Stimulated activated CD4-positive, alpha-beta T cell treated with anti-CD3 and anti-CD28 coated beads, Interleukin-1b, Interleukin-23, amount 100 ng/mL, for 48 hours (primary cell): ENCODE results near the gene UNG.

Source experiments
- DNase-seq: peaks from one replicate; pipeline ENCODE4 v3.0.0-alpha.2; 2020

UNG gene

DNA sequence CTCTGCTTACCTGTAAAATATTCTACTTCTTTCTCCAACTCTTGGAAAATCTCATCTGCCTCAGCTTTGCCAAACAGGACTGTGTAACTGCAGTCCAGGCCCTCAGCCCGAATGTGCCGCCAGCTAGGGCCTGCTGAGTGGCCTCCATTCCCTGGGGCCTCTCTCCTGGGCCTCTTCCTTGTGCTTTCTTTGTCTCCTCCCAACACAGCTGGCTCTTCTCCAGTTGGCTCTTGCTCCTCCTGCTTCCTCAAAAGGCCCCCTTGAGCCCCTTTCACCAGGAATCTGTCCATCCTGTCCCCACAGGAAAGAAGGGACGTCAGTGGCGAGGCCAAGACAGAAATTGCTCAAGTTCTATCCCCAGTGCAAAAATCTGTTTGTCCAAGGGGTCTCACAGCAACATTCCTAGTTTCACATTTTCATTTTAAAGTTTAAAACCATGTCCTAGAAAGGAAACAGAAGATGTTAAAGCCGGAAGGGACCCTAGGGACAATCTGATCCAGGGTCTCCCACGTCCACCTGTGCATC lies 4.8 kb upstream of the UNG start:
- DNase-seq: no peak

DNA sequence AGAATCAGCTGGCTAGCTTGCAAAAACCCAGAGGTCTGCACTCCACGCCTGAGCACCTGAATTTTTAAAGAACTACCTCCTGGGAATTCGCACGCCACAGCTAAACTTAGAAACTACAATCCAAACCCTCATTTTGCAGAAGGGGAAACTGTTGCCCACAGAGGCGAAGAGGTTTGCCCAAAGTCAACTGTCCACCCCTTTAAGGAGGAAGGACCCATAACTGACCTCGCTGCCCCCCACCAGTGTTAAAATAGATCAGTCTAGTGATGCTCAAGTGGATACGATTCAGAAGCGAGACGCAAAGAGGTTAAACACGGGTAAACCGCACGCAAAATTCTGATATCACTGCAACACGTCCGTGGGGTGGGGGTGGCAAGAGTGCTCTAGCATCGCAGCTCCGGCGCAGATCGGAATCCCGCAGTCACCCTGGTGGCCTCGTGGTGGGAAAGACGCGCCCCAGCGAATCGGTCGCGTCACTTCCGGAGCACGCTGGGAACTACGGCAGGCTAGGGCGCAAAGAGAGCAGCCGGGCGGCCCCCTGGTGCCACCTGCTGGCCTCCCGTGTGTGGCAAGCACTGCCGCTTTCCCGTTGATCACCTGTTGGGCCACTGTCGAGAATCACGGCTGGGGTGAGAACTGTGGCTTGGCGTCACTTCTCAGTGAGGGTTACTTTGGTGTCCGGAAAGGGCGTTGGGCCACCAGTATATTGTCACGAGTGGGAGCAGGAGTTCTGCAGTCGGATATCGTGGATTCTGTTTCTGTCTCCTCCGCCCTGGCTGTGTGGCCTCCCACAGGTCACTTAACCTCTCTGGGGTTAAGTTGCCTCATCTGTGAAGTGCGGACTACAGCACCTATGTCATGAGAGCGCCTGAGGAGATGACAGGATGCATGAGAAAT lies 4.1 kb upstream of the UNG start, which contains the start of gene ALKBH2:
Gene ALKBH2, minus strand, starts transcription at position 451 of the 897 bp plus-strand sequence. CDS start 686 bp downstream, outside the sequence.
- DNase-seq: peak; percentile 96

DNA sequence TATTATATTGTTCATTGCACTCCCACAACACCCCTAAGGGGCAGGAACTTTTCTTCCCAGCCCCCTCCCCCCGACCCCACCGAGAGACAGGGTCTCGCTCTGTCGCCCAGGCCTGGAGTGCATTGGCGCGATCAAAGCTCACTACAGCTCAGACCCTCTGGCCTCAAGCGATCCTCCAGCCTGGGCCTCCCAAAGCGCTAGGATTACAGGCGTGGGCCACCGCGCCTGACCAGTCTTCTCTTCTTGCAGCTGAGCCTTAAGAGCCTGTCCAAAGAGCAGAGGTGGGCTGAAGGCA lies 310 bp upstream of the UNG start:
- DNase-seq: no peak

DNA sequence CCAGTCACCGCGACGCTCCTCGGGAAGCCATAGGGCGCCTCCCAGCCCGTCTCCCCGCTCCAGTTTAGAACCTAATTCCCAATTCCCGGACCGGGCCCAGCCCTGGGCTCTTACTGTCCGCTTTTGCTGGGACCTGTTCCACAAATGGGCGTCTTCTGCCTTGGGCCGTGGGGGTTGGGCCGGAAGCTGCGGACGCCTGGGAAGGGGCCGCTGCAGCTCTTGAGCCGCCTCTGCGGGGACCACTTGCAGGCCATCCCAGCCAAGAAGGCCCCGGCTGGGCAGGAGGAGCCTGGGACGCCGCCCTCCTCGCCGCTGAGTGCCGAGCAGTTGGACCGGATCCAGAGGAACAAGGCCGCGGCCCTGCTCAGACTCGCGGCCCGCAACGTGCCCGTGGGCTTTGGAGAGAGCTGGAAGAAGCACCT lies 797 bp downstream of the UNG start:
- no peak for DNase-seq

DNA sequence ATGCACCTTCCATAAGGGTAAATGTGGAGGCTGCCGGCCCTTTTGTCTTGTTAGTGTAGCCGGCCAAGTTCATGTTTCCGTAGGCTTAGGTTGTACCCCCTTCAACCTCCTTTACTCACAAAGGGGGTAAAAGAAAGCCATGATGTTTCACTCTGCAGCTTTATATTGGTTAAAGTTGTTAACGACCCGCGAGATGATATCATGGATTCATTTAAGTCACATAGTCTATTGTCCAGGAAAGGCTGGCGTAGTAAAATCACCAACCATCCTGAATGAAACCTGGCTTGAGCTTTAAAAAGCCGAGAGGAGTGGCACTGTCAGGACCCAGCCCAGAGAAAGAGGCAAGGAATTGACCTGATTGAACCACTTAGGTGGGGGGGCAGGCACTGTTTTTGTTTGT lies 1.3 kb downstream of the UNG start:
- no peak for DNase-seq

DNA sequence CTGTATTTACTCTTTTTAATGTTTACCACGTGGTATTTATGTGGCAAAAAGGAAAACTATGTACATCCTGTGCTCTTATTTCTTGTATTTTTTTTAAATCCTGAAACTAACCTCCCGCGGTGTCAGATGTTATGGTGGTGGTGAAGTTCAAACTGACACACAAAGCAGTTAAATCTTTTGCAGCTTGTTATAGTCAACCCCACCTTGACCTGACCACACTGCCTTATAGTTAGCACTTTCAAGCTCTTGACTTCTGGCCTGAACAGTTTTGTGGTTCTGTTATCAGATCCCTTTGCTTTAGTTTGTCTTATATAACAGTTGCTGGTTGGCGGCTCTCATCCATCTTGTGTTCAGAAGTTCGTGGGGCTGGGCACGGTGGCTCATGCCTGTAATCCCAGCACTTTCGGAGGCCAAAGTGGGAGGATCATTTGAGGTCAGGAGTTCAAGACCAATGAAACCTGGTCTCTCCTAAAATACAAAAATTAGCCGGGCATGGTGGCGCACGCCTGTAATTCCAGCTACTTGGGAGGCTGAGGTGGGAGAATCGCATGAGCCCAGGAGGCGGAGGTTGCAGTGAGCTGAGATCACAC lies 2.1 kb downstream of the UNG start:
- no peak for DNase-seq

DNA sequence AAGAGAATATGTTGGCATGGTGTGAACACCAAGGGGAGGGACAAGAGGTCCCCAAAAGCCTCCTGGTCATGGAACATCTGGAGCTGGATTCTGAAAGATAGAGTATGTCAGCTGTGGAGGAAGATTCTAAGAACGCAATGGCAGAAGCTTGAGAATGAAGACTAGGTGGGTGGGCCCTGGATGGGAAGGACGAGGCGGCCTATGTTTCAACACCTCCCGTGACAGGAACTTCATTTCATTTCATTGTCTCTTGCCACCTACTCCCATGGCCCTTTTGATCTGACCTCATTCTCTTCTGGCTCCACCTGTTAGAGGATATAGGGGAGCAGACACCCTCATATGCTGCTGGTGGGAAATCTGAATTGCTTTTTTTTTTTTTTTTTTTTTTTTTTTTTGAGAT lies 3.3 kb downstream of the UNG start:
- no peak for DNase-seq

DNA sequence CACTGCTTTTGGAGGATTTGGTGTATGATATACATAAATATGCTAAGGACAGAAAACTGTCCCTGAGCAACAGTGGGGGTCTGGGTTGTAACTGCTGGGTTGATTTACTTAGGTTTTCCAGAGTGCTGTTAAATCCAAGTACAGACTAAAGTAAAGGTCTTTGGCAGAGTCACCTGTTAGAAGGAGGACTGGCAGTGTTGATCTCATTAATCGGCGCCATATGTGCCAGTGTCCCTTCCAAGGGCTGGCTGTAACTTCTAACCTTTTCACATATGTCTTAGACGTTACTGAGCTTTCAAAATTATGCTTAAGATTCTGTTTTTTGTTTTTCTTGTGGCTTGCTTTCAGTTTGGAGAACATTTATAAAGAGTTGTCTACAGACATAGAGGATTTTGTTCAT lies 5.1 kb downstream of the UNG start:
- no peak for DNase-seq

DNA sequence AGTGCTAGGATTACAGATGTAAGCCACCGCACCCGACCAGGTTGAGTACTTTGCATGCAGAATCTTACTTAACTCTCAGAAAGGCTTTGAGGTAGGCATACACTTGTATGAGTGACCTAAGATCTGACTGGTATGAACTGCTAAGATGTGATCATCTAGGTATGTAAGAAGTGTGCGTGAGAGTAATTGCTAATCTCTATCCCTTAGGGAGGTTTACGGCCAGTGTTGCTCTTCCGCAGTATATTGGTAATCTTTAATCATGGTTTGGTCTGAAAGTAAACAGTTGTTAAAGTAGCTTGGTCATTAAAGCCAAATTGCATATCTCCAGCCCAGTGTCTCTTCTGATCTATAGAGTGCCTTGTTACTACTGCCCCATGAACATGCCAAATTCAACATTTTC lies 7.8 kb downstream of the UNG start:
- no peak for DNase-seq

DNA sequence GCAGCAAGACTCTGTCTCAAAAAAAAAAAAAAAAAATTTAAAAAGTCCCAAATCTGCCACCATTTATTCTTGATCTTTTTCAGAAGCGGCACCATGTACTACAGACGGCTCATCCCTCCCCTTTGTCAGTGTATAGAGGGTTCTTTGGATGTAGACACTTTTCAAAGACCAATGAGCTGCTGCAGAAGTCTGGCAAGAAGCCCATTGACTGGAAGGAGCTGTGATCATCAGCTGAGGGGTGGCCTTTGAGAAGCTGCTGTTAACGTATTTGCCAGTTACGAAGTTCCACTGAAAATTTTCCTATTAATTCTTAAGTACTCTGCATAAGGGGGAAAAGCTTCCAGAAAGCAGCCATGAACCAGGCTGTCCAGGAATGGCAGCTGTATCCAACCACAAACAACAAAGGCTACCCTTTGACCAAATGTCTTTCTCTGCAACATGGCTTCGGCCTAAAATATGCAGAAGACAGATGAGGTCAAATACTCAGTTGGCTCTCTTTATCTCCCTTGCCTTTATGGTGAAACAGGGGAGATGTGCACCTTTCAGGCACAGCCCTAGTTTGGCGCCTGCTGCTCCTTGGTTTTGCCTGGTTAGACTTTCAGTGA lies 12.5 kb downstream of the UNG start:
- DNase-seq: no peak

DNA sequence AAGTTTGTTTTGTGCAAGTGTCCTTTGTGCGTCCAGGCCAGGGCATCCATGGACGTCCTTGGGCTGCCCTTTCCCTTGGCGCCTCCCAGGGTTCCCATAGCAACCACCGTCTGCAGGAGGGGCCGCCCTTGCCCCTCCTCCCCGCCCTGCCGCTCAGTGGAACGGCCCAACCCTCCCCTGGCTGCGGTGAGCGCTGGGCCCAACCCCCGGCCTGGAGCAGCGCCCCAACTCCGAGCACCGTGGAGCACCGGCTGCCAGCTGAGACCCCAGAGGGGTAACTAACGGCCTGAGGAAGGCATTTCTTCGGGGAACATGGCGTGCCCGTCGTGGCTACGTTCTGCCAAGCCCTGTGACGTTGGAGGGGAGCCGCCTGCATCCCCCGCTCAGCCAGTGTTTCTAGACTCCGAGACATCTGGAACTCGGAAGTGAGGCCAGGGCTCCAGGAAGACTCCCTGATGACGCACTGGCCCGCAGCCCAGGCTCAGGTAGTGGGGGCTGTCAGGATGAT lies 13.6 kb downstream of the UNG start:
- DNase-seq: peak; percentile 47

DNA sequence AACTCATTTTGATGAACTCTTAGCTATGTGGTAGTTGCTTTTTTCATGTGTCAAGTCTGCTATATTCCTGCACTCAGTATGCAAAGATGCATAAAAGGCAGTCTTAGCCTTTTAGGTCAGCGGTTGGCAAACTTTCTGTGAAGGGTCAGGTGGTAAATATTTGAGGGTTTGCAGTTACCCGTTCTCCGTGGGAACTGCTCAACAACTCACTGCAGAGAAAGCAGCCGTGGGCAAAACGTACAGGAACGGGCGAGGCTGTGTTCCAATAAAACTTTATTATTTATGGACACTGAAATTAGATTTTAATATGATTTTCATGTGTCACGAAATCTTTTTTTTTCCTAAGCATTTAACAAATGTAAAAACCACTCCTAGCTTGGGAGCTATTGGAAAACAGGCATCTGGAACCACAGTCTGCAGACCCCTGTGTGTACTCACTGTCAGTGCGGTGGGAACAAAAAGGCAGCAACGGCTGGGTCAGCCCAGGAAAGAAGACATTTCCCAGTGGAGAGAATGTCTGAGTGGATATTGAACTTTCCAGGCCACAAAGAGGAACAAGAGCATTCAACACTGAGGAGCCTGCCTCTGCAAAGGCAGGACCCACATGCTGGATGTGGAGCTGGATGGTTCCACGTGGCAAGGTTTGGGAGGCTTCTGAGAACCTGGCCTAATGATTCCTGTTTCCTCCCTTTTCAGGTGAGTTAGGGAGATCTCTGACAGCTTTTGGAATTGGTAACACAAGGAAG lies 15.5 kb downstream of the UNG start:
- DNase-seq: no peak

DNA sequence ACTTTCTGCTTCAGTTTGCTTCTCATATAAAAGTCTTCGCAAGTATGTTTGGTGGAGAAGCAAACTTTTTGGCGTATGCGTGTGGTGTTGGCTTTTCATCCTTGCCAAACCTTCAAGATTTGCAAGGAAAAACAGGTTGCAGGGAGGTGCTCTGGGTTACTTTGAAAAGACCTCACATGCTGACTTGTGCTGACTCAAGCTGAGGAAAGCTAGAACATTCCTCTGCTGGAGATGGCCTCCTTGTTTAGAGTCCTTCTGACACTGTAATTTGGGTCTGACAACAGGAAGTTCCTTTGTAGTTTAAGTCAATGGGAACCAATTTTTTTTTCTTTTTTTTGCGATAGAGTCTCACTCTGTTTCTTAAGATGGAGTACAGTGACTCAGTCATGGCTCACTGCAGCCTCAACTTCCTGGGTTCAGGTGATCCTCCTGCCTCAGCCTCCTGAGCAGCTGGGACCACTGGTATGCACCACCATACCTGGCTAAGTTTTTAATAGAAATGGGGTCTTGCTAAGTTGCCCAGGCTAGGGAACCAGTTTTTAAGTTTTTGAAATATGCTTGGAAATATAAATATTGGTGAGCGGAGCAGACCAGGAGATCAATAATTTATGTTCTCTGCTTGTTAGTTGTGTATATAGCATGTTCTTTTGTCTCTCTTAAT lies 16.4 kb downstream of the UNG start:
- DNase-seq: no peak

DNA sequence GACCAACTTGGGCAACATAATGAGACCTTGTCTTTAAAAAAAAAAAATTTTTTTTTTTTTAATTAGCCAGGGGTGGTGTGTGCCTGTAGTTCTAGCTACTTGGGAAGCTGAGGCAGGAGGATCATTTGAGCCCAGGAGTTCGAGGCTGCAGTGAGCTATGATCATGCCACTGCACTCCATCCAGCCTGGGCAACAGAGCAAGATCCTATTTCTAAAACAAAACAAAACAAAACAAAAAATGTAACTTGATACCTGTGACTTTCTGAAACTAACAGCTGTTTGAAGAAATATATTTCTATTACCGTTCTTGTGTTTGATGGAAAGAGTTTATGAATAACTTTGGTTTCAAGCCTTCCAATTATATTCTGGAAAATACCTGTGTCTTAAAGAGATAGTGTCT lies 17.2 kb downstream of the UNG start:
- DNase-seq: no peak

DNA sequence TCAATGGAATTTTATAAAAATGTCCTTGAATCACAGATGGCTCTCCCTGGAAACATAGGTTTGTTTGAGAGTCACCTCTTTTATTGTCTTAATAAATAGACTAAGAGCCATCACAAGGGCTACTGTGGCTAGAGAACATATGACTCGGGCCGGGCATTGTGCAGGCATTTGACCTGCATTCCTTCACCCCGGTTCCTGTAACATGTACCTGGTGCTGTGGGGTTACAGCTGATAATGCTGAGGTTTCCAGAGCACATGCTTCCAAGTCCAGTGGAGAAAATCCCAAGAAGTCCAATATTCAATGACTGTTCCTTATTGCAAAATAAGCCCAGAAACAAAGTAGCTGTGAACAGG lies 18.0 kb downstream of the UNG start:
- no peak for DNase-seq

DNA sequence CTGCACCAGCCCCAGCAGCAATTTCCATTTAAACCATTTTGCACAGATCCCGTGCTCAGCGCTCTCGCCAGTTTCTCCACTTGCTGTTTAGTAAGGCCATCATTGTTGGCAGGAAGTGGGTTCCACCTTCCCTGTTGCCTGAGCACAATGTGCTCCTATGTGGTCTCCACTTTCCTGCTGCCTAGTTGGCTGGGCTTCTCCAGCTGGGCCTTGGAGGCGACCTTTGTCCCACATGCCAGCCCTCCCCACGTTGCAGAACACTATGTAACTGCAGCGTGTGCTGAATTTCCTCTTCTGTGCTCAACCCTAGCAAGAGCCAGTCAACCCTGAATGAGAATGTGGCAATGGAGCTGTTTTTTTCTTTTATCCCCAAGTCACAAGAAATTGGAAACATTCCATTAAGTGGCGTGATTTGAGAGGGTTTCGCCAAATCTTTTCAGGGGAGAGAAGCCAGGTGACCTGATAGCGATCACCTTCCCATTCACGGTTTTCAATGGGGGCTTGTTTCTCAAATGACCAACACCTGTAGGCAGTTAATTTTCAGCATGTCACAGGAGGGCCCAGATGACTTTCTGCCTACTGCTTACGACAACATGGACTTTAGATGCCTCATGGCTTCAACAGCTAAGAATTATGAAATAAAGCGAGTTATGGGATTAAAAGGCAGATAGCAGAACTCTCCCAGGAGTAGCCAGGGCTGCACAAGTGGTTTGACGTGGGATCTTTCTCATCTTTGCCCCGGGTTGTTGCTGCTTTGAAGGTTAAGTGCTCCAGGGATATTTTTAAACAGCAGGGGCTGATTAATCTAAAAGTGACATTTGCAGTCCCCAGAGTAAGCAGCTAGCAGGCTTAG lies 18.6 kb downstream of the UNG start, which contains the start of gene ACACB:
Gene ACACB, plus strand, starts transcription at position 830 of the 853 bp plus-strand sequence. CDS start 22,819 bp downstream, outside the sequence.
- DNase-seq: no peak

DNA sequence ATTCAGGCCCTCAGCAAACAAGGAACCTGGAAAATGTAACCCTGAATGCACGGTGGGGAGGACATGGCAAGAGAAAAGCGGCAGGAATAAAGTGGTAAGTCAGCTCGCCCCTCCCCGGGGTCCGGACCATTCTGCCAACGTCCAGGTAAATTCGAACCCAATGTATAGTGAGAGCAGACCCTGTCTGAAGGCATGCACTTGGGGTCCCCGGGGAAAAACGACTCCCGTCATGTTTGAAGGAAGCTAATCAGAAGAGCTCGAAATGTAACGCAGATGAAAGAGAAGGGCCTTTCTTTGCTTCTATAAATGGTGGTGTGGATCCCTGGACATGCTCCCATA lies 19.2 kb downstream of the UNG start:
- no peak for DNase-seq

DNA sequence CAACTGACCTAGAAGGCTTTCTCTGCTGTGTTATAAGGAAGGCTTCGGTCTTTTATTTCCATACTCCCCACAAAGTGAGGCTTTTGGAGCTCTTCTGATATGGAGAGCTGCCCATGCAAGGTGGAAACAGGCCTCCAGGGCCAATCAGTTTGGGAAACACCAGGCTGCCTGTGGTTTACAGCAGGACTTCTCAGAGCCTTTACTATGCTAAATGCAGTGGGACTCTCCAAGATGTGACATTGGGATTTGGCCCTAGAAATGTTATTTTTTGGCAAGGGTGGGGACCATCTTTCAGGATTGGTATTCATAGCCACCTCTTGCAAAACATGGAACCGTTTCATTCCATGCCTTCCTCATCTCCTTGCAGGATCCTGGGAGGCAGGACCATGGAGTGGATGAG lies 22.7 kb downstream of the UNG start:
- no peak for DNase-seq

DNA sequence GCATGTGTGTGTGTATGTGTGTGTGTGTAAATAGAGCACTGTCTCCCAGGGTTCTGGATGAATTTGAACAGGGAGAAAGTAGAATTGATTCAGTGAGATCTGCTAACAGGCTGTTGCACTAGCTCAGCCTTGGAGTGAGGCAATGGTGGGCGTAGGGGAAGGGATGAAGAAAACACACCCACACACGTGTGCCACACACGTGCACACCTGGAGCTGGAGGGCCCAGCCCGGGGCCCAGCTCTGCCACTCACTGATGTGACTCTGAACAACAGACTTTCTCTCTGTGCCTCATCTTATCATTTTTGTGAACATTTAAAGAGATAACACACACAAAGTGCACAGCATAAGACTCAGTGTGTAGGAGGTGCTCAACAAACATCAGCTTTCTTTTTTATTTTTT lies 23.2 kb downstream of the UNG start:
- DNase-seq: no peak

DNA sequence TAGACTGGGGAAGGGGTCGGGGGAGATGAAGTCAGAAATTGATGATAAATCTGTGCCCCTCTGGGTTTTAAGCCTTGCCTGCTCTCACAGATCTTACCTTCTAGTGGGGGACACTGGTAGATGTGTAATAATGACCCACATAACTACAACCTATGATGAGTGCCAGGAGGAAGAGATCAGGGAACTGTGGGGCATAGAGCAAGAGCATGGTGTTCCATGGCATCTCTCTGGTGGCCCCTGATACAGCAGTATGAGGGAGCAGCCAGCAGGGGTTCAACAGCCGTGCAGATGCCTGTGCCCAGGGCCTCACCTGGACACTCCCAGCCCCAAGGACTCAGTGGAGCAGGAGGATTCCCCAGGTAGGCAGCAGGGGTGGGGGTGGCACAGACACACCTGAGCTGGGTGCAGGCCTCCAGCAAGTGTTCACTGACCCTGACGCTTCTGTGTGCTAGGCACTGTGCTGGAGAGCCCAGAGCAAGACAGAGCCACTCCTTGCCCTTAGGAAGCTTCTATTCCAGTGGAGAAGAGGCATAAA lies 24.0 kb downstream of the UNG start:
- DNase-seq: no peak
